Panc1 (cell line): ENCODE measurements around the gene GPC6. TPM values are rescaled to one million over a fixed set of nuclear protein-coding genes. Genes with fewer than 3 reads are reported as not detected.

Experiments
- ATAC-seq: fragments of 200-7000 bp; cut with Tn5 transposase; 2 replicates; pipeline ENCODE4 v1.9.1; 2020; ENCODE audit warnings: mild to moderate bottlenecking, moderate library complexity
- BruUV-seq: library from RNA; stranded (reverse); fragments of 400-500 nt; replicated peaks from 2 replicates; lab custom pipeline; 2021; lab: Mats Ljungman, UMichigan
- CTCF ChIA-PET: fragments of 300-600 bp; sonication (Branson Sonifier 250); formaldehyde crosslinking; loops from one replicate; lab custom pipeline; 2022; ENCODE audit warnings: antibody characterized with exemption; lab: Charles Lee
- POLR2A ChIA-PET: fragments of 300-600 bp; sonication (Branson Sonifier 250); formaldehyde crosslinking; loops from one replicate; lab custom pipeline; 2022; ENCODE audit warnings: antibody characterized with exemption; lab: Charles Lee
- DNase-seq: peaks from one replicate; pipeline ENCODE4 v3.0.0-alpha.2; 2010; ENCODE audit warnings: low read depth, low spot score
- H3K27ac ChIP-seq: 2 replicates; pipeline ENCODE4 v1.5.1; 2011; ENCODE audit warnings: mild to moderate bottlenecking, low read length, inconsistent platforms
- H3K27me3 ChIP-seq: fragments of 200-500 bp; sonication (Bioruptor generic); 2 replicates; pipeline ENCODE4 v1.6.0; 2014; ENCODE audit warnings: low read length, inconsistent platforms; ENCODE audit not compliant: control insufficient read depth, insufficient read depth
- H3K36me3 ChIP-seq: fragments of 200-500 bp; sonication (Bioruptor generic); 2 replicates; pipeline ENCODE4 v1.5.1; 2014; ENCODE audit warnings: inconsistent platforms, mild to moderate bottlenecking, low read length, moderate library complexity; ENCODE audit not compliant: control insufficient read depth, insufficient read depth
- H3K4me1 ChIP-seq: 2 replicates; pipeline ENCODE4 v1.5.1; 2011; ENCODE audit warnings: inconsistent platforms, mild to moderate bottlenecking, low read length, moderate library complexity; ENCODE audit not compliant: control insufficient read depth, insufficient read depth
- H3K4me3 ChIP-seq, 2 experiments: 2 replicates each; pipeline ENCODE4 v1.5.1; 2011 to 2012; ENCODE audit warnings: low read depth in 2 of 2, low read length in 2 of 2, mild to moderate bottlenecking in 2 of 2, inconsistent platforms in 1 of 2, moderate library complexity in 1 of 2
- H3K9me3 ChIP-seq: fragments of 200-500 bp; sonication (Bioruptor generic); 2 replicates; pipeline ENCODE4 v1.5.1; 2014; ENCODE audit warnings: low read depth, mild to moderate bottlenecking, inconsistent platforms, low read length, moderate library complexity; ENCODE audit not compliant: control insufficient read depth, insufficient read depth
- POLR2AphosphoS5 ChIP-seq: IDR thresholded peaks from 2 replicates; pipeline ENCODE4 v1.6.1; 2012; ENCODE audit warnings: mild to moderate bottlenecking, low read depth, low read length, moderate library complexity
- SIN3A ChIP-seq: IDR thresholded peaks from 2 replicates; pipeline ENCODE4 v1.6.1; 2012; ENCODE audit warnings: low read depth, mild to moderate bottlenecking, low read length, moderate library complexity, borderline replicate concordance; ENCODE audit not compliant: insufficient read depth
- TCF7L2 ChIP-seq: IDR thresholded peaks from 2 replicates; pipeline ENCODE4 v1.6.1; 2011; ENCODE audit warnings: mild to moderate bottlenecking, low read depth, low read length, inconsistent platforms
- in situ Hi-C: cut with HindIII; loops from 2 replicates; pipeline ENCODE4 v1.10.0; 2016; ENCODE audit warnings: low sequenced_read_pairs, low pct_unique_long_range_greater_than_20kb
- intact Hi-C: fragments of 100-400 bp; cut with micrococcal nuclease; formaldehyde crosslinking; loops from one replicate; pipeline ENCODE4 v1.10.0; 2022; ENCODE audit not compliant: unreplicated experiment
- total RNA-seq: library from RNA; stranded (reverse); gene quantifications from one replicate; pipeline ENCODE4 v1.2.1, GENCODE V29; 2021; ENCODE audit not compliant: unreplicated experiment
- TF ChIP-seq, protein P1 (sequence below), 2 experiments: IDR thresholded peaks; 2 replicates each; pipeline ENCODE4 v1.6.1; 2011 to 2012; ENCODE audit warnings: low read depth in 2 of 2, control low read depth in 1 of 2, low read length in 1 of 2, mild to moderate bottlenecking in 1 of 2, moderate library complexity in 1 of 2; ENCODE audit not compliant: insufficient read depth in 1 of 2
- TF ChIP-seq, protein P2 (sequence below): fragments of 450-650 bp; IDR thresholded peaks from 2 replicates; pipeline ENCODE4 v1.5.1; 2017; ENCODE audit warnings: mild to moderate bottlenecking

The GPC6 gene
- total RNA-seq, 1 experiment from 2014 or later: 4.8 TPM

DNA sequence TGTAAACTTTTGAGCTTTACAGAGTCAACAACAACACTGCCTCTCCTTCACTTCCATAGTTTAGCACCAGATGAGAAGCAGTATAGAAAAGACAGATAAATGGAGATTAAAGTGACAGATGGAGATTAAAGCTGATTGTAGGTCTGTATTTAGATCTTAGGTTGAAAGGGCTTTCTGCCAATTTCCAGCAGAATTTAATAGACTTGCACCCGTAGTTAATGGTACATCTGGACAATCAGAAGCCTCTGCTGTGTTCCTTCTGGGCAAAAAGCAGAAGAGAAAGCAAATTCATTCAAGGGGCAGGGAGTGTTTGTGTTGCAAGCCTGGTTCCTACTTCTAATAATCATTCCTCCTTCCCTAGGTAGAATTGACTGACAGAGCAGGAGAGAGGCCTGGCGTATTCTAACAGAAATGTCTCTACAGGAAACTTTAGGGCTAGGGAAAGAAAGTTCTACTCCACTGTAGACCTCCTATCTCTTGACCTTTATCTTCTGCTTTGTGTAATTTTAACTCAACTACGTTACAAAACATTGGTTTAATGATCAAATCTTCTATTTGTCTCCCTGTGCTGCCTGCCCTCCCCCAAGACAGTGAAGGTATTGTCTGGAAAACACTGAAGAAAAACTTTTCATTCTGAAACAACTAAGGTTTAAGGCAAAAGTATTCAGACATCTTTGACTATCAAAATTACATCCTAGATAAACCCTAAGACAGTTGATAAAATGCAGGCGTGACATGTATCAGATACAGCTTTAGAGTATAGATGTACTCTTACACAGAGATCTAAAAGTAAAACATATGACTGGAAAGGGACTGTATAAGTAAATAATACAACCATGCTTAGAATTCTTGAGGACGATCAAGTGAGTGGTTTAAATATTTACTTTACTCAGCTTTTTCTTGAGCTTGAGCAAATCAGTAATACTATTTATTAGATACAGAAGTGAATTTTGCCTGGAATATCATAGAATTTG lies 44.4 kb downstream of the GPC6 start:
- H3K36me3 ChIP-seq: no peaks in the 10 kb centered on the region
- no peak overlapping the region for H3K27ac ChIP-seq
- no peak for ATAC-seq
- no TSS peak for BruUV-seq
- H3K27me3 ChIP-seq: no peaks in the 10 kb centered on the region
- no peaks in the 10 kb centered on the region for H3K9me3 ChIP-seq
- CTCF ChIA-PET: interaction anchor here (0.6 kb wide), 1 partner anchor 1161 kb away, joined by 3 read pairs; no protein-coding TSS in a partner anchor
- H3K4me1 ChIP-seq: no peaks in the 10 kb centered on the region
- POLR2A ChIA-PET: no interaction called here
- no peak overlapping the region for H3K4me3 ChIP-seq
- intact Hi-C loops: no loop called here
- no peak for DNase-seq
- in situ Hi-C loops: no loop called here
- TF ChIP-seq POLR2AphosphoS5 (no peak), SIN3A (no peak), TCF7L2 (no peak)
- TF ChIP-seq, protein P1, sequence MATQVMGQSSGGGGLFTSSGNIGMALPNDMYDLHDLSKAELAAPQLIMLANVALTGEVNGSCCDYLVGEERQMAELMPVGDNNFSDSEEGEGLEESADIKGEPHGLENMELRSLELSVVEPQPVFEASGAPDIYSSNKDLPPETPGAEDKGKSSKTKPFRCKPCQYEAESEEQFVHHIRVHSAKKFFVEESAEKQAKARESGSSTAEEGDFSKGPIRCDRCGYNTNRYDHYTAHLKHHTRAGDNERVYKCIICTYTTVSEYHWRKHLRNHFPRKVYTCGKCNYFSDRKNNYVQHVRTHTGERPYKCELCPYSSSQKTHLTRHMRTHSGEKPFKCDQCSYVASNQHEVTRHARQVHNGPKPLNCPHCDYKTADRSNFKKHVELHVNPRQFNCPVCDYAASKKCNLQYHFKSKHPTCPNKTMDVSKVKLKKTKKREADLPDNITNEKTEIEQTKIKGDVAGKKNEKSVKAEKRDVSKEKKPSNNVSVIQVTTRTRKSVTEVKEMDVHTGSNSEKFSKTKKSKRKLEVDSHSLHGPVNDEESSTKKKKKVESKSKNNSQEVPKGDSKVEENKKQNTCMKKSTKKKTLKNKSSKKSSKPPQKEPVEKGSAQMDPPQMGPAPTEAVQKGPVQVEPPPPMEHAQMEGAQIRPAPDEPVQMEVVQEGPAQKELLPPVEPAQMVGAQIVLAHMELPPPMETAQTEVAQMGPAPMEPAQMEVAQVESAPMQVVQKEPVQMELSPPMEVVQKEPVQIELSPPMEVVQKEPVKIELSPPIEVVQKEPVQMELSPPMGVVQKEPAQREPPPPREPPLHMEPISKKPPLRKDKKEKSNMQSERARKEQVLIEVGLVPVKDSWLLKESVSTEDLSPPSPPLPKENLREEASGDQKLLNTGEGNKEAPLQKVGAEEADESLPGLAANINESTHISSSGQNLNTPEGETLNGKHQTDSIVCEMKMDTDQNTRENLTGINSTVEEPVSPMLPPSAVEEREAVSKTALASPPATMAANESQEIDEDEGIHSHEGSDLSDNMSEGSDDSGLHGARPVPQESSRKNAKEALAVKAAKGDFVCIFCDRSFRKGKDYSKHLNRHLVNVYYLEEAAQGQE (IDR thresholded peaks at IDR 0.05; ENCODE audit: insufficient read depth in 1 of 2, low read depth in 2 of 2, low read length in 1 of 2): no peak
- TF ChIP-seq, protein P2, sequence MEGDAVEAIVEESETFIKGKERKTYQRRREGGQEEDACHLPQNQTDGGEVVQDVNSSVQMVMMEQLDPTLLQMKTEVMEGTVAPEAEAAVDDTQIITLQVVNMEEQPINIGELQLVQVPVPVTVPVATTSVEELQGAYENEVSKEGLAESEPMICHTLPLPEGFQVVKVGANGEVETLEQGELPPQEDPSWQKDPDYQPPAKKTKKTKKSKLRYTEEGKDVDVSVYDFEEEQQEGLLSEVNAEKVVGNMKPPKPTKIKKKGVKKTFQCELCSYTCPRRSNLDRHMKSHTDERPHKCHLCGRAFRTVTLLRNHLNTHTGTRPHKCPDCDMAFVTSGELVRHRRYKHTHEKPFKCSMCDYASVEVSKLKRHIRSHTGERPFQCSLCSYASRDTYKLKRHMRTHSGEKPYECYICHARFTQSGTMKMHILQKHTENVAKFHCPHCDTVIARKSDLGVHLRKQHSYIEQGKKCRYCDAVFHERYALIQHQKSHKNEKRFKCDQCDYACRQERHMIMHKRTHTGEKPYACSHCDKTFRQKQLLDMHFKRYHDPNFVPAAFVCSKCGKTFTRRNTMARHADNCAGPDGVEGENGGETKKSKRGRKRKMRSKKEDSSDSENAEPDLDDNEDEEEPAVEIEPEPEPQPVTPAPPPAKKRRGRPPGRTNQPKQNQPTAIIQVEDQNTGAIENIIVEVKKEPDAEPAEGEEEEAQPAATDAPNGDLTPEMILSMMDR: no peak

DNA sequence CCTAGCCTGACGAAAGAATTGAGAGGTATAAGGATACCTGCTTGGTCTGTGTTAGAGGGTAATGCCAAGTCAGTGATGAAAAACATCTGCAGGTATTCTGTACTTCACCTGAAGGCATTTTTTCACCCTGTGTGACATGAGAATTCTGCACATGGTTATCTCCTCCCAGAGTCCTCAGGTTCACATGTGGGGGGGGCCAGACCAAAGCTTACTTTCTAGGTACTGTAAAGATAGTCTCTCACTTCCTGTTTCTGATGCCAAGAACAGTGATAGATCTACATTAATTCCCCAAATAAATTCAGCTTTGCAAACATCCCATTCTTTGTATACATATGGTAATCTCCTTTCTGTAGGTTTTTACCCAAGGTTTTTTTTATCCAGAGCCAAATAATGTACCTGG lies 53.4 kb downstream of the GPC6 start:
- Histone ChIP-seq H3K27ac (no peak overlapping the region), H3K36me3 (no peaks in the 10 kb centered on the region), H3K4me3 (no peak overlapping the region), H3K4me1 (no peaks in the 10 kb centered on the region), H3K9me3 (no peaks in the 10 kb centered on the region), H3K27me3 (no peaks in the 10 kb centered on the region)
- no peak for ATAC-seq
- ChIA-PET POLR2A (no interaction called here), CTCF (no interaction called here)
- no peak for TF ChIP-seq POLR2AphosphoS5
- no peak for TF ChIP-seq SIN3A
- TF ChIP-seq, protein P1 (IDR thresholded peaks at IDR 0.05; ENCODE audit: insufficient read depth in 1 of 2, low read depth in 2 of 2, low read length in 1 of 2): no peak
- no peak for TF ChIP-seq TCF7L2
- TF ChIP-seq, protein P2: no peak
- no TSS peak for BruUV-seq
- no peak for DNase-seq
- intact Hi-C loops (no loop called here), in situ Hi-C loops (no loop called here)
